ENCODE data around the gene MTMR10. TPM values are rescaled to one million over a fixed set of nuclear protein-coding genes. Genes with fewer than 3 reads are reported as not detected.

The MTMR10 gene
- total RNA-seq, 1 experiment from 2014 or later = 23.2 TPM

GRCh38 chr15:30901889-30902288 lies 89.5 kb downstream of the MTMR10 start:
- H4K8ac ChIP-seq (replicated peaks; ENCODE audit: insufficient read length, low read depth, low read length) = no peak overlapping the region
- no peaks in the 10 kb centered on the region for H3K79me2 ChIP-seq (ENCODE audit: insufficient read depth, low read length)
- H2BK5ac ChIP-seq (ENCODE audit: insufficient read length, low read length) = no peak overlapping the region
- no peak for TF ChIP-seq CTCF (conservative IDR thresholded peaks at IDR 0.05)
- H3T11ph ChIP-seq (ENCODE audit: low read length) = no peak overlapping the region
- no peaks in the 10 kb centered on the region for H3K9me3 ChIP-seq (ENCODE audit: control insufficient read depth, low read depth, low read length)
- no peaks in the 10 kb centered on the region for H3K79me1 ChIP-seq (ENCODE audit: insufficient read depth, low read depth, low read length, poor library complexity, severe bottlenecking)
- H3K56ac ChIP-seq (ENCODE audit: insufficient read length, low read depth, low read length) = no peak overlapping the region
- no peak overlapping the region for H4K91ac ChIP-seq (ENCODE audit: insufficient read length, low read depth, low read length)
- no peak overlapping the region for H4K5ac ChIP-seq (ENCODE audit: insufficient read length, low read depth, low read length)
- H3K18ac ChIP-seq (ENCODE audit: insufficient read length, low read depth, low read length) = no peak overlapping the region
- no peaks in the 10 kb centered on the region for H3K27me3 ChIP-seq (ENCODE audit: insufficient read depth, low read length)
- H3K27ac ChIP-seq (ENCODE audit: insufficient read length, low read depth, low read length) = no peak overlapping the region
- H3K4me2 ChIP-seq (ENCODE audit: insufficient read depth, insufficient read length, low read length) = no peak overlapping the region
- peaks cover 0 to 2% of the 10 kb centered on the region in 2 experiments; a peak in 1 of 5 replicates for H3K9me3 Mint-ChIP-seq
- no peak overlapping the region for H2BK12ac ChIP-seq (ENCODE audit: insufficient read length, low read depth, low read length)
- H3K27me3 Mint-ChIP-seq (ENCODE audit: low read depth) = no peaks in the 10 kb centered on the region; the same call in 1 of the 2 replicates
- H2BK15ac ChIP-seq (ENCODE audit: low read depth, low read length) = no peak overlapping the region
- no peaks in the 10 kb centered on the region for H3K4me1 ChIP-seq (ENCODE audit: insufficient read depth, low read length)
- no peak for DNase-seq
- peaks cover 3% of the 10 kb centered on the region for H3K23me2 ChIP-seq (ENCODE audit: insufficient read length, low read depth, low read length, poor library complexity, severe bottlenecking)
- H3K4ac ChIP-seq (ENCODE audit: low read depth, low read length) = no peak overlapping the region
- no peak overlapping the region for H3K4me3 Mint-ChIP-seq
- no peak overlapping the region for H2AK5ac ChIP-seq (ENCODE audit: insufficient read length, low read length)
- H3K36me3 Mint-ChIP-seq (ENCODE audit: insufficient read depth in 1 of 3, low read depth in 3 of 3) = peaks cover 1 to 13% (median 12%) of the 10 kb centered on the region in 3 experiments; a peak in 6 of 7 replicates
- H3K27ac Mint-ChIP-seq = no peak overlapping the region
- H2AFZ ChIP-seq (ENCODE audit: low read length) = no peak overlapping the region
- H2BK120ac ChIP-seq (ENCODE audit: low read depth, low read length, poor library complexity, severe bottlenecking) = no peak overlapping the region
- no peaks in the 10 kb centered on the region for H4K20me1 ChIP-seq (ENCODE audit: control insufficient read depth, insufficient read depth, insufficient read length)
- H3K9ac ChIP-seq (ENCODE audit: extremely low read depth, insufficient read length, low read length) = no peak overlapping the region
- H3K23ac ChIP-seq (ENCODE audit: insufficient read length, low read depth, low read length) = no peak overlapping the region
- H3K4me1 Mint-ChIP-seq = peaks cover 21 to 30% of the 10 kb centered on the region in 2 experiments
- H2BK20ac ChIP-seq (ENCODE audit: low read depth, low read length, poor library complexity, severe bottlenecking) = no peak overlapping the region
- H3K14ac ChIP-seq (ENCODE audit: insufficient read depth, low read length) = no peak overlapping the region
- no CpG with 5 or more reads among the region's 1 CpG for WGBS (ENCODE audit: extremely low coverage, insufficient read length, low lambda C conversion rate)

All from H9 (cell line).